ENCODE results near the gene RAPGEF6.
"Not testable (repeated sequence)": the region's sequence is repeated elsewhere in the genome, so short reads cannot be mapped to it uniquely, and the experiment has no call there.

The RAPGEF6 gene, protein sequence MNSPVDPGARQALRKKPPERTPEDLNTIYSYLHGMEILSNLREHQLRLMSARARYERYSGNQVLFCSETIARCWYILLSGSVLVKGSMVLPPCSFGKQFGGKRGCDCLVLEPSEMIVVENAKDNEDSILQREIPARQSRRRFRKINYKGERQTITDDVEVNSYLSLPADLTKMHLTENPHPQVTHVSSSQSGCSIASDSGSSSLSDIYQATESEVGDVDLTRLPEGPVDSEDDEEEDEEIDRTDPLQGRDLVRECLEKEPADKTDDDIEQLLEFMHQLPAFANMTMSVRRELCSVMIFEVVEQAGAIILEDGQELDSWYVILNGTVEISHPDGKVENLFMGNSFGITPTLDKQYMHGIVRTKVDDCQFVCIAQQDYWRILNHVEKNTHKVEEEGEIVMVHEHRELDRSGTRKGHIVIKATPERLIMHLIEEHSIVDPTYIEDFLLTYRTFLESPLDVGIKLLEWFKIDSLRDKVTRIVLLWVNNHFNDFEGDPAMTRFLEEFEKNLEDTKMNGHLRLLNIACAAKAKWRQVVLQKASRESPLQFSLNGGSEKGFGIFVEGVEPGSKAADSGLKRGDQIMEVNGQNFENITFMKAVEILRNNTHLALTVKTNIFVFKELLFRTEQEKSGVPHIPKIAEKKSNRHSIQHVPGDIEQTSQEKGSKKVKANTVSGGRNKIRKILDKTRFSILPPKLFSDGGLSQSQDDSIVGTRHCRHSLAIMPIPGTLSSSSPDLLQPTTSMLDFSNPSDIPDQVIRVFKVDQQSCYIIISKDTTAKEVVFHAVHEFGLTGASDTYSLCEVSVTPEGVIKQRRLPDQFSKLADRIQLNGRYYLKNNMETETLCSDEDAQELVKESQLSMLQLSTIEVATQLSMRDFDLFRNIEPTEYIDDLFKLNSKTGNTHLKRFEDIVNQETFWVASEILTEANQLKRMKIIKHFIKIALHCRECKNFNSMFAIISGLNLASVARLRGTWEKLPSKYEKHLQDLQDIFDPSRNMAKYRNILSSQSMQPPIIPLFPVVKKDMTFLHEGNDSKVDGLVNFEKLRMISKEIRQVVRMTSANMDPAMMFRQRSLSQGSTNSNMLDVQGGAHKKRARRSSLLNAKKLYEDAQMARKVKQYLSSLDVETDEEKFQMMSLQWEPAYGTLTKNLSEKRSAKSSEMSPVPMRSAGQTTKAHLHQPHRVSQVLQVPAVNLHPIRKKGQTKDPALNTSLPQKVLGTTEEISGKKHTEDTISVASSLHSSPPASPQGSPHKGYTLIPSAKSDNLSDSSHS (N-terminal part only)

DNA sequence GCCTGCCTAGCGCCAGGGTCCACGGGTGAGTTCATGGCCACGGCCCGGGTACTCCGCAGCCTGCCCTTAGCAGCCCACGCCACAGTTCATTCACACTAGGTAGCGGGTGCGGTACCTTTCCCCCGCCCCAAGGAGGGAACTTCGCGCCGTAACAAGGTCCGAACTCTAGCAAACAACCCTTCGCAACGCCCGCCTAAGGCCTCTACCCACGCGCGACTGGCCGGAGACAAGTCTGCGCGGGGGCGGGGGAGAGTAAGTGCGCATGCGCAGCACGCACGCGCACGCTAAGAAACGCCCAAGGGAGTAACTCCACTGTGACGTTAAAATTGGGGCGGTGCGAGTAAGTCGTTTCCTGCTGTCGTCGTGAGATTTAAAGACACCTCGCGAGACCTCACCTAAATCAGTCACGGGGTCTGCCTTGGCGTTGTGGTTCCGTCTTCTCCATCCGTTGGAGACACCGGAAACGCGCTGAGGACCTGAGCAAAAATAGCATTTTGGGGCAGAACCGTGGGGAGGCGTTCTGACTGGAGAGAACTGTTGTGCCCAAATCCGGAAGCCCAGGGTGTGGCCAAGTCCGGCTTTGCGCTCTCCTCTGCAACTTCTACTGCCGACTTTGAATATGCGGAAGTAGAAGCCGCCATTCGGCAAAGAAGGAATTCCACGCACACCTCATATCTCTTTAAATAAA, at the start of gene RAPGEF6:
Gene RAPGEF6, minus strand, starts transcription at position 234 of the 688 bp plus-strand sequence. Its CDS starts 199 bp downstream, at position 35.
- H3K9me3 ChIP-seq (ENCODE audit: control insufficient read depth in 1 of 2, low read length in 2 of 2): no peaks in the 10 kb centered on the region
- no peaks in the 10 kb centered on the region for H3K27me3 ChIP-seq (ENCODE audit: control insufficient read depth in 1 of 2, insufficient read depth in 2 of 2, low read length in 2 of 2)
- no peaks in the 10 kb centered on the region for H3K36me3 ChIP-seq (ENCODE audit: control insufficient read depth in 1 of 2, insufficient read depth in 2 of 2, low read length in 2 of 2)
- peaks cover 12 to 40% of the 10 kb centered on the region in 2 donors for H3K4me1 ChIP-seq (ENCODE audit: control insufficient read depth in 1 of 2, insufficient read depth in 2 of 2, low read length in 2 of 2)
- H3K27ac ChIP-seq (ENCODE audit: low read depth, low read length): peak within 1 kb of the TSS; percentile 94
- H3K9ac ChIP-seq (ENCODE audit: low read depth in 1 of 2, low read length in 2 of 2): peak within 1 kb of the TSS; percentile 72 to 95
- H3K4me3 ChIP-seq (ENCODE audit: low read depth in 1 of 2, low read length in 2 of 2): peak within 1 kb of the TSS; percentile 78 to 96

DNA sequence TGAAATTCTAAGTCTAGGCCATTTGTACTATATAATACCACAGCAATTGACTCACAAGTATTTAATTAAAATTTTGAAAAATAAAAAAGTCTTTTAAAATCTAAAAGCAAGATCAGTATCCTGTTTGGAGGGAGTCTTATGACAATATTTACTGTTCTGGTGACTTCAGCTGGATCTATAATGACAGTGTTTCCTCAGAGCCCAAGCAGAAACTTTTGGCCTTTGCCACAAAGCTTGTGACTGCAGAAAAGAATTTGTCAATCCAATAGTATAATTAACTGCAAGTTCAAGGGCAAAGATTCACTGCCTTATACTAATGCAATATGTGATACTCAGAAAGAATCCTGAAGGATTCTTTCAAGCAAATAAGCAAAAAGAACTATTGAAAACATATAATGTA, 49.6 kb upstream of the RAPGEF6 start:
- Histone ChIP-seq H3K4me3 (ENCODE audit: low read depth in 1 of 2, low read length in 2 of 2) (no peak overlapping the region), H3K36me3 (ENCODE audit: control insufficient read depth in 1 of 2, insufficient read depth in 2 of 2, low read length in 2 of 2) (peaks cover 7 to 8% of the 10 kb centered on the region in 2 donors), H3K27ac (ENCODE audit: low read depth, low read length) (no peak overlapping the region), H3K27me3 (ENCODE audit: control insufficient read depth in 1 of 2, insufficient read depth in 2 of 2, low read length in 2 of 2) (no peaks in the 10 kb centered on the region), H3K9ac (ENCODE audit: low read depth in 1 of 2, low read length in 2 of 2) (no peak overlapping the region), H3K9me3 (ENCODE audit: control insufficient read depth in 1 of 2, low read length in 2 of 2) (no peaks in the 10 kb centered on the region), H3K4me1 (ENCODE audit: control insufficient read depth in 1 of 2, insufficient read depth in 2 of 2, low read length in 2 of 2) (no peaks in the 10 kb centered on the region)

DNA sequence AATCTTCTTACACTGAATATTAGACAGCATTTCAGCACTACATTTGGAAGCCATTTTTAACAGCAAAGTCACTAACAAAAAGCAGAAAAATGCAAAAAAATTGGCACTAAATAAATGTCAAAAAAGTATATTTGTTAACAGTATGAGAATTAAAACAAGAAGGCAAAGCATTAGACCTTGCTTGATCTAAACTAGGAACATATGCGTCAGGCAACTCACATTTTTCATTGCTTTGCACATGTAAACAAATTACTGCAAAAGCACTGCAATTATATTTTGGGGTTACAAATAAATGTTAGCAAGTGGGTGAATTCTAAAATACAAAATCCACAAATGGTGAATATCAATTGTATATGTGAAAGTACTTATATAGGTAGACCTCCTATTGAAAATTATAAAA, 49.0 kb upstream of the RAPGEF6 start:
- Histone ChIP-seq H3K36me3 (ENCODE audit: control insufficient read depth in 1 of 2, insufficient read depth in 2 of 2, low read length in 2 of 2) (peaks cover 11 to 13% of the 10 kb centered on the region in 2 donors), H3K27me3 (ENCODE audit: control insufficient read depth in 1 of 2, insufficient read depth in 2 of 2, low read length in 2 of 2) (no peaks in the 10 kb centered on the region), H3K27ac (ENCODE audit: low read depth, low read length) (no peak overlapping the region), H3K9me3 (ENCODE audit: control insufficient read depth in 1 of 2, low read length in 2 of 2) (no peaks in the 10 kb centered on the region), H3K4me3 (ENCODE audit: low read depth in 1 of 2, low read length in 2 of 2) (no peak overlapping the region), H3K4me1 (ENCODE audit: control insufficient read depth in 1 of 2, insufficient read depth in 2 of 2, low read length in 2 of 2) (no peaks in the 10 kb centered on the region), H3K9ac (ENCODE audit: low read depth in 1 of 2, low read length in 2 of 2) (no peak overlapping the region)

DNA sequence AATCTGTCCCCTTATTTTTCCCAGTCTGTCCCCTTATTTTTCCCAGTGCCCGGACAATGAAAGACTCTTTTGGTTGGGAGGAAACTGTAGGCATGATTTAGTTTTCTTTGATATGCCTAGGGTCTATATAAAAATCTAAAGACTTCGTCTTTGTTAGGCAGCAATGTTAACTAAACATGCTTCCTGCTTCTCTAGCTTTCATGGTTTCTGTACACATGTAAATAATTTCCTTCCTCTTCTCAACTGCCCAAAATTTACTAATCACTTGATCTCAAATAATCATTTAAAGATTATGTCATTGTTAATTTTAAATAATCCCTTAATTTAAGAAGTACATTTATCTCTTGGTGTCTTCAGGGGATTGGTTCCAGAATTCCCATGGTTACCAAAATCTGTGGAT, 47.8 kb upstream of the RAPGEF6 start:
- no peaks in the 10 kb centered on the region for H3K9me3 ChIP-seq (ENCODE audit: control insufficient read depth in 1 of 2, low read length in 2 of 2)
- H3K27ac ChIP-seq (ENCODE audit: low read depth, low read length): no peak overlapping the region
- no peaks in the 10 kb centered on the region for H3K27me3 ChIP-seq (ENCODE audit: control insufficient read depth in 1 of 2, insufficient read depth in 2 of 2, low read length in 2 of 2)
- no peak overlapping the region for H3K4me3 ChIP-seq (ENCODE audit: low read depth in 1 of 2, low read length in 2 of 2)
- peaks cover 15 to 19% of the 10 kb centered on the region in 2 donors for H3K36me3 ChIP-seq (ENCODE audit: control insufficient read depth in 1 of 2, insufficient read depth in 2 of 2, low read length in 2 of 2)
- no peak overlapping the region for H3K9ac ChIP-seq (ENCODE audit: low read depth in 1 of 2, low read length in 2 of 2)
- no peaks in the 10 kb centered on the region for H3K4me1 ChIP-seq (ENCODE audit: control insufficient read depth in 1 of 2, insufficient read depth in 2 of 2, low read length in 2 of 2)

DNA sequence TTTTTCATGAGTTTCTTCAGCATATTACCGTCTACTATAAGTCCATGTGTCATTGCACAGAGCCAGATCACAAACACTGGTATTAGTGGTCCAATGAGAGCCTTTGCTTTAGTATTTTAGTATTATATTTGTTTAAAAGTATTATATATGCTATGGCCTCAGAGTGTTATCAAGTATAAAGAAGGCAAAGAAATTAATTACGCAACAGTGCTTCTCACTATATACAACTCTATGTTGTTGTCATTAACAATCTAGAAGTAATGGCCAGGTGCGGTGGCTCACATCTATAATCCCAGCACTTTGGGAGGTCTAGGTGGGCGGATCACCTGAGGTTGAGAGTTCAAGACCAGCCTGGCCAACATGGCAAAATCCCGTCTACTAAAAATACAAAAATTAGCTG, 47.1 kb upstream of the RAPGEF6 start:
- no peaks in the 10 kb centered on the region for H3K9me3 ChIP-seq (ENCODE audit: control insufficient read depth in 1 of 2, low read length in 2 of 2)
- H3K9ac ChIP-seq (ENCODE audit: low read depth in 1 of 2, low read length in 2 of 2): no peak overlapping the region
- H3K36me3 ChIP-seq (ENCODE audit: control insufficient read depth in 1 of 2, insufficient read depth in 2 of 2, low read length in 2 of 2): peaks cover 21 to 22% of the 10 kb centered on the region in 2 donors
- H3K4me1 ChIP-seq (ENCODE audit: control insufficient read depth in 1 of 2, insufficient read depth in 2 of 2, low read length in 2 of 2): no peaks in the 10 kb centered on the region
- H3K4me3 ChIP-seq (ENCODE audit: low read depth in 1 of 2, low read length in 2 of 2): no peak overlapping the region
- no peaks in the 10 kb centered on the region for H3K27me3 ChIP-seq (ENCODE audit: control insufficient read depth in 1 of 2, insufficient read depth in 2 of 2, low read length in 2 of 2)
- no peak overlapping the region for H3K27ac ChIP-seq (ENCODE audit: low read depth, low read length)

DNA sequence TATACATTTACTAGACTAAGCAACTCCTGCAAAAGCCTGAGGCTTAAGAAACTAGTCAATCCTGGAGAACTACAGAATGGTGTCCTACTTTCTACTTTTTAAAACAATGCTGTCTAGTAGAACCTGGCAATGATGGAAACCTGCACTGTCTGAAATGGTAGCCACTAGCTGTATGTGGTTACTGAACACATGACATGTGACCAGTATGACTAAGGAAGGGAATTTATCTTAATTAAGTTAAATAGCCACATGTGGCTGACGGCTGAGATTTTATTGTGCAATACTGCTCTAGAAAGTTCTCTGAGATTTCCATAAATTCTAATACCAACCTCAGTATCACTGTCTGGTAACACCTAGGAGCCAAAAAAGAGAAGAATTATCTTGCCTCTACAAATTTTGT, 44.9 kb upstream of the RAPGEF6 start:
- Histone ChIP-seq H3K36me3 (ENCODE audit: control insufficient read depth in 1 of 2, insufficient read depth in 2 of 2, low read length in 2 of 2) (peaks cover 22 to 33% of the 10 kb centered on the region in 2 donors), H3K4me3 (ENCODE audit: low read depth in 1 of 2, low read length in 2 of 2) (no peak overlapping the region), H3K9me3 (ENCODE audit: control insufficient read depth in 1 of 2, low read length in 2 of 2) (no peaks in the 10 kb centered on the region), H3K4me1 (ENCODE audit: control insufficient read depth in 1 of 2, insufficient read depth in 2 of 2, low read length in 2 of 2) (no peaks in the 10 kb centered on the region), H3K27me3 (ENCODE audit: control insufficient read depth in 1 of 2, insufficient read depth in 2 of 2, low read length in 2 of 2) (no peaks in the 10 kb centered on the region), H3K9ac (ENCODE audit: low read depth in 1 of 2, low read length in 2 of 2) (no peak overlapping the region), H3K27ac (ENCODE audit: low read depth, low read length) (no peak overlapping the region)

DNA sequence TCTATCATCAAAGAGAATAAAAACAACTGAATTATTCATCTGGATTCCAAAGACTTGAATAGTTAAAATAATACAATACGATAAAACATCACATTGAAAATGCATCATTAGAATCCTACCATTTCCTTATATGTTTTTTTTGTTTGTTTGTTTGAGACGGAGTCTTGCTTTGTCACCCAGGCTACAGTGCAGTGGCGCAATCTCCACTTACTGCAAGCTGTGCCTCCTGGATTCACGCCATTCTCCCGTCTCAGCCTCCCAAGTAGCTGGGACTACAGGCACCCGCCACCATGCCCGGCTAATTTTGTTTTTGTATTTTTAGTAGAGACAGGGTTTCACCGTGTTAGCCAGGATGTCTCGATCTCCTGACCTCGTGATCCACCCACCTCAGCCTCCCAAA, 43.2 kb upstream of the RAPGEF6 start:
- not testable (repeated sequence) for H3K9ac ChIP-seq (ENCODE audit: low read depth in 1 of 2, low read length in 2 of 2); H3K4me3 ChIP-seq (ENCODE audit: low read depth in 1 of 2, low read length in 2 of 2); H3K27ac ChIP-seq (ENCODE audit: low read depth, low read length); H3K4me1 ChIP-seq (ENCODE audit: control insufficient read depth in 1 of 2, insufficient read depth in 2 of 2, low read length in 2 of 2); H3K9me3 ChIP-seq (ENCODE audit: control insufficient read depth in 1 of 2, low read length in 2 of 2); H3K27me3 ChIP-seq (ENCODE audit: control insufficient read depth in 1 of 2, insufficient read depth in 2 of 2, low read length in 2 of 2)
- peaks cover 22 to 41% of the 10 kb centered on the region in 2 donors for H3K36me3 ChIP-seq (ENCODE audit: control insufficient read depth in 1 of 2, insufficient read depth in 2 of 2, low read length in 2 of 2)

DNA sequence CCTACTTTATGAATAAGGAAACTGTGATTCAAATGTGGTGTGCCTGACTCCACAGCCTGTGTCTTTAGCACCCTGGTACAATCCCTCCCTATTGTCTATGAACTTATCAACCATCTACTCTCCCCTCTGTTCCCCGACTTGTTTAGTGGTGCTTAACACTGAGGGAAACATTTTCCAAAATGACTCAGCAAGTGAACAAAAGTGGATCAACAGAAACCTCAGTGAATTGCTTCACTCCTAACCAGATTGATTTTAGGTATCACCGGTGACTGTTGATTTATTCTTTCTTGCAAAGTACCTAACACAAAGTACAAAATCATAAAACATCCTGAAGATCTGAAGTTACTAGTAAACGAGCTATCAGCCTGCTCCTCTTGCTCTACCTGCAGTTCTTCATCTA, 42.1 kb upstream of the RAPGEF6 start:
- H3K4me3 ChIP-seq (ENCODE audit: low read depth in 1 of 2, low read length in 2 of 2): no peak overlapping the region
- peaks cover 26 to 52% of the 10 kb centered on the region in 2 donors for H3K36me3 ChIP-seq (ENCODE audit: control insufficient read depth in 1 of 2, insufficient read depth in 2 of 2, low read length in 2 of 2)
- H3K27me3 ChIP-seq (ENCODE audit: control insufficient read depth in 1 of 2, insufficient read depth in 2 of 2, low read length in 2 of 2): no peaks in the 10 kb centered on the region
- H3K4me1 ChIP-seq (ENCODE audit: control insufficient read depth in 1 of 2, insufficient read depth in 2 of 2, low read length in 2 of 2): no peaks in the 10 kb centered on the region
- no peak overlapping the region for H3K9ac ChIP-seq (ENCODE audit: low read depth in 1 of 2, low read length in 2 of 2)
- no peaks in the 10 kb centered on the region for H3K9me3 ChIP-seq (ENCODE audit: control insufficient read depth in 1 of 2, low read length in 2 of 2)
- no peak overlapping the region for H3K27ac ChIP-seq (ENCODE audit: low read depth, low read length)

DNA sequence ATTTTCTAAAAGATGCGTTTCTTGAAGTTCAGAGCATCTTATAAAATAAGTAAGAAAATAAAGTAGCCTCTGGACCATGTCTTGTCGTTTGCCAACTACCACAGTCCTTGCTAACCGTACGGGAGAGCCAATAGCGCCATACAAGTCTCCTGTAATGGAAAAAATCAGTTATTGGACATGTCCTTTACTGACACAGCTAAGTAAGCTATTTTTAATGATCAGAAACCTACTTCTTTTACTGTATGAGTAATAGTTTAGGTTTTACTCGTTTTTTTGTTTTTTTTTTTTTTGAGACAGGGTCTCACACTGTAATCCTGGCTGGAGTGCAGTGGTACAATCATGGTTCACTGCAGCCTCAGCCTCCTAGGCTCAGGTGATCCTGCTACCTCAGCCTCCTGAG, 37.7 kb upstream of the RAPGEF6 start:
- Histone ChIP-seq H3K36me3 (ENCODE audit: control insufficient read depth in 1 of 2, insufficient read depth in 2 of 2, low read length in 2 of 2) (peaks cover 28 to 52% of the 10 kb centered on the region in 2 donors), H3K4me1 (ENCODE audit: control insufficient read depth in 1 of 2, insufficient read depth in 2 of 2, low read length in 2 of 2) (peaks cover 0 to 3% of the 10 kb centered on the region in 2 donors), H3K27ac (ENCODE audit: low read depth, low read length) (no peak overlapping the region), H3K27me3 (ENCODE audit: control insufficient read depth in 1 of 2, insufficient read depth in 2 of 2, low read length in 2 of 2) (no peaks in the 10 kb centered on the region), H3K4me3 (ENCODE audit: low read depth in 1 of 2, low read length in 2 of 2) (no peak overlapping the region), H3K9me3 (ENCODE audit: control insufficient read depth in 1 of 2, low read length in 2 of 2) (no peaks in the 10 kb centered on the region), H3K9ac (ENCODE audit: low read depth in 1 of 2, low read length in 2 of 2) (no peak overlapping the region)
